T1000 (cell line): ENCODE data around the gene OARD1.

Source experiments
- DNase-seq: peaks from one replicate; lab custom pipeline; 2025; ENCODE audit warnings: mixed read lengths; lab: John Stamatoyannopoulos, UW

The OARD1 gene

DNA sequence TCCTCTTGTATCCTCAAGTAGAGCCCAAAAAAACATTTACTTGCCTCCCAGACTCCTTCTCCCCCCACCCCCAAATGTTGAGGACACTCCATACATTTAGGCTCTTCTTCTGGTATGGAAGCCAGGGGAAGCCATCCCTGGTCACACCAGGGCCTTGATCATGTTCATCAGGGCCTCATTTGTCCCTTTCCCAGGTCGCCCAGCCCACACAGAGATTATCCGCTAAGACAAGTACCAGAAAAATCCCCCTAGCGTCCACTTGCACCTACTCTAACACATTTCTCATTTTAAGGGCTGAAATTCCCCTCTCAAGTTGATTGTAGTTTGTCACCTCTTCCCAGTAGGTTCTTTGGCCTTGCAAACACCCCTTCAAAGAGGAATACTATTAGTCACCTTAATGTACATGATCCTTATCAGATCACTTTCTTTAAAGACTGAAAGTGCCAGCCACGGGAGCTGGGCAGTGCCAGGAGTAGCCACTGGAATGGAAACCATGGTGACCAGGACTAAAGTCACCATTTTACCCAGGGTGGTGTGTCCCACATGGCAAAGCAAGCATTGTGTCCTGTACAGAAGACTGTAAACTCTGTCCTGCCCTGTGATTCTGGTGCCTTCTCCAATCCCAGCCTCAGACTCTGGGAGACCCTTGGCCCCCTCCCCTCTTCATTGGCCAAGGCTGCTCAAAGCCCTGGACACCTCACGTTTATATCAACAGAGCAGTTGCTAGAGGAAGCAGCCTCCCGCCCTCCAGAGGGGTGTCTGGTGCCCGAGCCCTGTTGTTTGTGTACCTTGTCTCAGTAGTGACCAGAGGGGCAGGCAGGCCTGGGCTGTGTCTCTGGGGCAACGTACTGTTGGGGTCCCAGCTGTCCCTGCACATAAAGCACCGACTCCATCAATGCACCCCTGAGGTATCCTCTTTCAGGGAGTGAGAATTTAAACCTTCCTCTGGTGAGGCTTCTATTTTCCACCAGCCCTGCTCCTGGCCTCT is 24.1 kb downstream of the OARD1 start:
- no peak for DNase-seq

DNA sequence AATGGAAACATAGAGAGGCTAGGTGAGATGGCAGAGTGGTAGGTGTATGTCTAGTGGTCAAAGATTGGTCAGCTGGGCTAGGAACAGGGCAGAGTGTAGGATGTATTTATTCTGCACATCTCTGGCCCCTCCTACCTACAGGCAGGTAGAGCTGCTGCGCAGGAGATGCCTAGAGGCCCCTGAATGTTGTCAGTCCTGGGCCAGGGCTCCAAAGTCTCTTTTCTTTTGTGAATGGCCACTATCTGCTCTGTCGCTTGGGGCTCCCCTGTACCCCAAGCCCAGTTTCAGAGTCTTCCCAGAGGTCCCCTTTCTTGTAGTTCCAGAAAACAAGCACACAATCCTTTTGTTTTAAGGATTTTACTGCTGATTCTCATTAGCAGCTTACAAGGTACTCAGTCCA is 24.9 kb downstream of the OARD1 start:
- no peak for DNase-seq

DNA sequence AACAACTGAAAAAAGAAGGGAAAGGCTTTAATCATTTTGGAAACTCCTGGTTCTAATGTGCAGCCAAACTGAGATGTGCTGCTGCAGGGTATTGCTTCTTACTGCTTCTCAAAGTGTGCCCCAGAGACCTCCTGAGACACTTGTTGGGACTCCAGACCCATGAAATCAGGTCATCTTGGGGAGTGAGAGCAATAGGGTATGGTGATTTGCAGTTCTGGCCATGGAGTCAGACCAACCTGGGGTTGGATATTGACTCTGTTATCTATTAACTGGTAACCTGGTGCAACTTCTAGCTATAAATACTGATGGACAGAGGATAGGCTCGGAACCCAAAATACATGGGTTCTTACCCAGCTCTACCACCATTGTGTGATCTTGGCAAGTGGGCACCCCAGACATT is 26.1 kb downstream of the OARD1 start:
- no peak for DNase-seq

DNA sequence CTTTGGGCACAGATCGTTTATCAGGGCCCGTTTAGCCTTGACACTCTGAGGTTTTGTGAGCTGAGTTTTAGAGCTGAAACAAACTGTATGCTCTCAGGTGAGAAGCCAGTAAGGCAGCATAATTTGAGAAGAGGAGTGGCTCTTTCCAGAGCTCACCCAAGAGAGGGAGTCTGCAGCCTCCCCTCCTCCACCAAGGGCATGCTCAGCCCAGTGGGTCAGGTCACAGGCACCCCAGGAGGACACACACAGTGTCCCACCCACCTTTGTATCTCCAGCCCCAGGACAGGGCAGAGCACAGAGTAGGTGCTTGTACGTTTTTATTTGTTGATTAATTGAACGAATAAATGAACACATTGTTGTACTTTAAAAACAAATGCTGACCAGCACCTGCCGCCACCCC is 26.5 kb downstream of the OARD1 start:
- DNase-seq, result no peak

DNA sequence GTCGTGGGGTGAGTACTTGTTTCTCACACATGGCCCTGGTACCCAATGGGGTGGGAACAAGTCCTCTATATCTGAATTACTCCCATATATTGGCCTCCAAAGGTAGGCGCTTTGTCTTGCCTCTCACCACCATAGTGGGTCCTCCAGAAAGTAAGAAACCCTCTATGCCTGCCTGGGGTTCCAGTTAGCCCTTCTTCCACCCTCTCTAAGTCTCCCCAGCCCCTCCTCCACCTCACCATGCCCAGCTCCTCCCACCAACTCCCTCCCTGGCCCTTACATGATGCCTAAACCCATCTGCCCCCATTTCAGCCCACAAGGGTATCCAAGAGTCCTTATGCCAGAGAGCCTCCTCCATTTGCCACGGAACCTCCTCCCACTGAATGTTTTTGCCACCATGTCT is 29.0 kb downstream of the OARD1 start:
- no peak for DNase-seq

DNA sequence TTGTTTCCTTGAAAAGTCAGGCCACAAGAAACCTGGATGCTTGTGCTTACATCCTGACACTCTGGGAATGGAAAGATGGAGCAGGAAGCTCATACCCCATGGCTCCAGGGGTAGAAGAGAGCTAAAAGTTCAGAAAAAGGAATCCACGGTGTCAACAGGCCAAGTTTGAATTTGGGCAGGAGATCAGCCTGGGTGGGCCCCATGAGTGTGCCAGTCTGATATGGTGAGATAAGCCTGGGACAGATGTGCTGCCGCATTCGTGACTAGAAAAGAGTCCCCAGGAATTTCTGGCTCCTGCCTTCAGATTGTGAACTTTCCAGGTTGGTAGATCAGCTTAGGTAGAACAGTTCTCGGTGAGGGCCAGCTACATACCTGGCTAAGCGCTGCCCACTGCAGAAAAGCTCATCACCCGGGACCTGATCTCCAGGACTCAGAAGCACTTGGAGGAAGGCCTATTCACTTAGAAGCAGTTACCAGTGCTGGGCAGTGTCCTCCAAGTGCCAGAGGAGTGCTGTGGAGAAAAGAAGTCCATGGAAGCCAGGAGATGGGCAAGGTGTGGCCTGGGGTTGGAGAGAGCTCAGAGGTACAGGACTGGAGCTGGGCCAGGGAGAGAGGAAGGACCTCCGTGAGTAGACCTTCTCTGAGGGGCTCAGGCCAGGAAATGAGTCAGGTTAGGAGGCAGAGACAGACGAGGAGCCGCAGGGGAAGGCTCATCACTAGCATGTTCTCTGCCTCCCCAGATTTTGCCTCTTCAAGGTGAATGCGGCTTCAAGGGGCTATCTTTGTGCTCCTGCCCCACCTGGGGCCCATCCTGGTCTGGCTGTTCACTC is 29.7 kb downstream of the OARD1 start, which contains the start of gene TSPO2:
TSS of gene TSPO2 (plus strand) at position 242 of the 830 bp plus-strand sequence. CDS start at position 761, 519 bp downstream.
- no peak for DNase-seq

DNA sequence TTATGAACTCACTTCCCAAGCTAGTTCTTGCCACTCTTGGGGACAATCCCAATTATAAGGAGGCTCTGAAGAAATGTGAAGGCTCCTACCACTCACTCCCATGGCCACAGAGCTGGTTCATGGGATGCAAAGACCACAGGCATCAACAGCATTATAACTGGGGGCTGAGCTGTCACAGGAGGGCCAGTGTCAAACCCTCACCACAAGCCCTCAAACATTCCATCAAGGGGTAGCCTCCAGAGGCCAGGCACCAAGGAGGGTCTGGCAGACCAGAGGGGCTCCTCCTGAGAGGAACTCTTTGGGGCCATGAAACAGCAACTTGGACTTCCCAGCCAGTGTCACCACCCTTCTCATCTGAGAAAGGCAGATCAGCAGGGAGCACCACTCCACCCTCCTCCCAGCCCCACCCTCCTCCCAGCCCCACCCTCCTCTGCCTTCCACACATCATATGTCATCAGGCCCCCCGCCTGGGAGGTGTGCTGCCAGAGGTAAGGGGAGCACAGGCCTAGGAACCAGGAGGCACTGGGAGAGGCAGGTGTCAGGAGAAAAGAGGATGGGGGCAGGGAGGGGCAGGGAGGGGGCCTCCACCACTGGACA is 31.1 kb downstream of the OARD1 start:
- DNase-seq, result no peak

DNA sequence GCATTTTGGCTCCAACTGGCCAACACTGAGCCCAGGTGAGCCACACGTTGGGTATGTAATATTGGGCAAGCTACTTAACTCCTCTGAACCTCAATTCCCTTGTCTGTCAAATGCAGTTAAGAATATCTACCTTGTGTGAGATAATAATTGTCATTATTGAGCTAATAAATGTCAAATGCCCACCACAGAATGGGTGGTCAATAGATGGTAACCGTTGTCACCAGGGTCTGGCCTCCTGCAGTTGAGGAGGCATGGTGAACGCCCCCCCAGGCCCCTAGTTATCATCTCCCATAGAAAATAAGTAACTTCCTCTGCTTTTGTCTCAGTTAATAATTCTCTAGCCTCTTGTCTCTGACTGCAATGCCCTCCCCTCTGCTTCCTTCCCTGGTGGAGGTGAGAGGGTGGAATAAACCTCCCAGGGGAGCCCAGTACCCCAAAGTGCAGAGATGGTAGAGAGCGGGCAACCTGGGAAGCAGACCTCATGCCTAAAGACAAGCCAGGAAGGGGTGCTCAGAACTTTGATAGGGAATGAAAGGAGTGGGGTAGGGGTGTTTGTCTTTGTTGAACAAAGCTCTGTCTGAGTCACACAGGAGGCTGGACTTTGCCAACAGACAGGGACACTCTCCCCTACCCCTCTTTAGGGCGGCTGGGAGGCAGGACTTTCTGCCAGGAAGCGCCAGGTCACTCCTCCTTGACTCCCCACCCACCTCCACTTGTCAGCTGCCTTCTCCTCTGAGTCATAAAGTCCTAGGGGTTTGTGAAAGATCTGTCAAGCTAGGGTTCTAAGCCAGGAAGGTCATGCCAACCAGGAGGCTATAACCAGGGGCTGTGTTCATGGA is 31.8 kb downstream of the OARD1 start:
- no peak for DNase-seq

DNA sequence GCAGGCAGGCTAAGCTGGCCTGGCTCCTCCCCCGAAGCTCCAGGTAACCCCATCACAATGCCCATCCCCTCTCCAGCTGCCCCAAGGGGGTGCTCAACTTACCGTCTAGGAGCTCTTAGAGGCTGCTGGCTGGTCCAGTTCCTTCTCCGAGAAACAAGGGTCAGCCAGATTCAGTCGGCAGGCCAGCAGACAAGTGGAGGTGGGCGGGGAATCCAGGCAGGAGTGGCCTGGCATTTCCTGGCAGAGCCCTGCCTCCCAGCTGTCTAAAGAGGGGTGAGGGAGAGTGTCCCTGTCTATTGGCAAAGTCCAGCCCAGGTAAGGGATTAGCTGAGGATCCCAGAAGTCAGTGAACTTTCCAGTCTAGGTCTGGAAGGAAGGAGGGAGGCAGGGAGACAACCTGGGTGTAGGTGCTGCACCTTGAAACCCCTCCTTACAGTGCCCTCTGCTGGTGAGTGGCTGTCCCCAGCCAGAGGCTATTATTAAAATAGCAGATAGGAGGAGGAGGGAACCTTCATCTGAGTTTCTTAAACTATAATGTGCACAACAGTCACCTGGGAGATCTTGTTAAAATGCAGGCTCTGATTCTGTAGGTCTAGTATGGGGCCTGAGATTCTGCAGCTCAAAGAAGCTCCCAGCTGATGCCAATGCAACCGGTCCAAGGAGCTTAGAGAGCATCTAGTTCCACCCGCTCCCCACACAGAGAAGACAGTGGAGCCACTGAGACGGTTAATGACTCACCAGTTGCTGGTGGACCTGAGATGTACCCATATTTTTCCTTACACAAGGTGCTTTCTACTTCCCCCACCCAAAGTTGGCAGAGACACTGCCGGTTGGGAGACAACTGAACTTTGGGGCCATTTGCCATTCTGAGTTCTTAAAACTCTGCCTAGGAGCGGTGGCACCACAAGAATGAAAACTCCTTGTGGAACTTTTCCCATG is 32.8 kb downstream of the OARD1 start, which contains the start of gene UNC5CL:
TSS of gene UNC5CL (minus strand) at position 162 of the 939 bp plus-strand sequence. CDS start 4,147 bp downstream, outside the sequence.
- DNase-seq, result no peak

DNA sequence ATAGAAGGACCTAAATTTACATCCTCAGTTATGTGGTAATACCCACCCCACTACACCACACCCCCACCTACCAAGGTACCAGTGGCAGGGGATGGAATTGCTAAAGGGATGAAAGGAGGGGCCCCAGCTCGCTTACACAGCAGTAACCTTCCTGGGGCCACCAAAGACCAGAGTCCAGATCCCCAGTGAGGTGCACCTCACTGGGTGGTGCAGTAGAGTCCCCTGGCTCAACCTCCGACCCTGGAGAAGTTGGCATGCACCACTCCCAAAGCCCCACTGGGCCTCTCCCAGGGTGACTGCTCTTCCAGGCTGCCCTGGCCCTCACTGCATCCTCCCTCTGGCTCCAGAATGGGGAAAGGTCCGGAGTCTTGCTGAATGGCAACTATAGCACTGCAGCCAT is 34.0 kb downstream of the OARD1 start:
- DNase-seq, result no peak

DNA sequence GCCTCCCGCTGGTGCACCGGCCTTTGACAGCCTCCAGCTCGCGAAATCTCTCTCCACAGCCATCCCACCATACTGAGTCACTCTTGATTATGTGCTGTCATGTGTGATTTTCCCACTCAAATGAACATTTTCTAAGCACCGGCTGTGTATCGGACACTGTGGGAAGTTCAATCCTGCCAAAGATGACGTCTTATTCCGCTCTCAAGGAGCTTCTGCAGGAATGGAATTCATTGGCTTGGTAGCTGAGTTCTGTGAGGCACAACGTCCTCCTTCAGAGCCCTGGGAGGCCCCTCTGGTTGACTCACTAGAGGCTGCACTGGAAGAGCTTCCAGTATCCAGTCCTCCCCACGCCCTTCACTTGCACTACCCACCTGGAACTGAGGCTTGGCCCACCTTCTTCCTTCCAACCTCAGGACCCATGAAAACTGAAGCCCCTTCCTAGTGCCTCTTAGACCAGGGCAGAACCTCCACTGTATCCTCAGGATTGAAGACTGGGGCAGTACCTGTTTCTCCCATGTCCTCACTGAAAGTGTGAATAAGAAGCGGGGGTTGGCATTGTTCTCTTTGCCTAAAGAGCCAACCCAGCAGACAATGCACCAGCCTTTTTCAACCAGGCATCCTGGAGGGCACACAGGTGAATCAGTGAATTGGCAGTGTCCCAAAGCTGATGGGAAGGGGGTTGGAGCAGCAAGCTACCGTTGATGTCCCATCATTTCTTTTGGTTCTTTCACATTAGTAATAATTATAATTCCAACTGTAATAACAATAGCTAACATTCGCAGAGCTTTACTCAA is 34.9 kb downstream of the OARD1 start:
- DNase-seq, result no peak

DNA sequence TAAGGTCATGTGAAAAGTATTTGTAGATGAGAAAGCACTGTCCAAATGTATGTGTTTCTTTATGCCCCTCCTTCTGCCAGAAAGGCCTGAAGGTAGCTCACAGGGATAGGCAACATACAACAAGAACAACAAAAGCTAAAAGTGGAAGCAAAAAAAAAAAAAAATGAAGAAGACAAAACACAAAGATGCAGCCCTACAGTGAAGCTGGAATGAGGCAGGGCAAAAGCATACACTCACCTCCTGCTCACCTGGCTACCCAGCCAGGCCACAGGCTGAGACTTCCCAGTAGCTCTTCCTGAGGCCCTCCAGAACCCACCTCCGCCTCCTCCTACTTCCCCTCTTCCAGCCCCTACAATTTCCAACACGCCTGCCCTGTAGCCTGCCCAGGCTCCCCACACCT is 35.6 kb downstream of the OARD1 start:
- DNase-seq, result no peak

DNA sequence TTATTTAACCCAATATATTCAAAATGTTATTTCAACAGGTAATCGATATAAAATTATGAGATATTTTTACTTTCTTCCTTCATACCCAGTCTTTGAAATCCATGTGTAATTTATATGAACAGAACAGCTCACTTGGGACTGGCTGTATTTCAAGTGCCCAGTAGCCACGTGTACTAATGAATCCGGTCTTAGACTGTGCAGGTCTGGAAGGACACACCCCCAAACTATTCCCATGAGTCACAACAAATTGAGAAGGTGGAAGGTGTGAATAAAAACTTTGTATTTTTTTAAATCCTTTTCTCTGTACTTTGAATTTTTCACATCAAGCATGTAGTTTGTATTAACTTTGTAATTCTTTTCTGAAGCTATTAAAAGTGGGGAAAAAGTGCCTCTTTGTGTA is 36.0 kb downstream of the OARD1 start:
- DNase-seq, result no peak

DNA sequence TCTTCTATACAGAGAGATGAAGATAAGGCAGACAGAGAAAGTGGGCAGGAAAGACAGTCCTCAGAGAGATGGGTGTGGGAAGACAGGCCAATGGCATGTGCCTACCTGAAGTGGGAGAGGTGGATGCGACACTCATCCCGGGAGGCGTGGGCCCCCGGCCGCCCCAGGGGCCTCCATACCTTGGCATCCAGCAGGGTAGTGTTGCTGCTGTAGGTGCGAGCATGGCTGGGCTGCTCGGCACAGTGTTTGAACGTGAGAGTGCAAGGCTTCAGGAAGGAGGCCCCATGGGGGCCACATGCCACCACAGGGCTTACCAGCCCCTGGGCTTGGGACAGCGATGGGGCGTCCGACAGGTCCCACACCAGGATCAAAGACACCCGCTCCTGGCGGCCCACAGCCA is 38.4 kb downstream of the OARD1 start:
- DNase-seq, result no peak

DNA sequence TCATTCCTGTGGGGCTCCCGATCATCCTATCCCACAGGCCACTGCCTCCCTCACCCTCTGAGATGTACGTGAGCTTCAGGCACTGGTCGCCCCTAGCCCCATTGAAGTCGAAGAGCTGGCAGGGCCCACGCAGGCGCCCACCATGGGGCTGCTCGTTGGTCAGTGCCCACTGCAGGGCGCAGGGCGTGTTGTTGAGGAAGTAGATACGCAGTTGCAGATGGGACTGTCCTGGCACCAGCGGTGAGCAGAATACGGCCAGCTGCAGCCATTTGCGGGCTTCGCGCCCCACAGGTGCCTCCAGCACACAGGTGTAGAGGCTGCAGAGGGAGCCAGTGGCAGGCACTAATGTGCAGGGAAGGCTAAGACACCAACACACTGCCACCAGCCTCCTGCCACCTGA is 39.3 kb downstream of the OARD1 start:
- DNase-seq, result no peak

DNA sequence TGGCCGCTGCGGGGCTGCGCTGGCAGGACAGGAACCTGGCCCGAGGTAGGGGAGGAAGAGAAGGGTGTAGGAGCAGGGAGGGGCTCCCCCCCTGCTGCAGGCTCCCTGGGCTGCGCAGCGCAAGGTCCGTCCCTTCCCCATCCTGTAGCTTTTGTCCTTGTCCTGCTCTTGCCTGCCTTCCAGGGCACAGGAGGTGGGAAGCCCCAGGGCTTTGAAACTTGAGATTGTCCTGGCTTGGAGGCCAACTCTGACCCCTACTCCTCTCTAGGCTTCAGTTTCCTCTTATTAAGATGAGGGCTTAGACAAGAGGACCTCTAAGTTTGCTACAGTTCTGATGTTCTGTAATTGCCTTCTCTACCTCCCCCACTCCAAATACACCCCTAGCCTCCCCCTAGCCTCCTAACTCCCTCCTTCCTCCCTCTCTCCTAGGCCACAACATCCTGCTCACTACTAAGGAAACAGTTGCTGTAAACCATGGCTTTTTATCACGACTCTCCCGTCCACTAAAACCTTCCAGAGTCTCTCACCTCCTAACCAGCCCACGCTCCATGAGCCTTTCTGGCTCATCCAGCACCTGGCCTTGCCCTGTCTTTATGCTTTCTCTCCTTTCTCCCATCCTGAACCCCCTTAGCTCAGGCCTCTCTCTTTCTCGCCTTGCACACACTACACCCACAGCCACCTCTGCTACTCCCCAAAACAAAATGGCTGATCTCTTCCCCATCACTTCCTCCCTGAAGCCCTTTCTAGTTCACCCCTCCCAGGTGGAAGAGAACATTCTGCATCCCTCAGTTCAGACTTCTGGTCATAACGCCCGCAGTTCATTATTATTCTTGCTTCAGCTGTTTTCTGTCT is 43.4 kb downstream of the OARD1 start:
- DNase-seq, result no peak

DNA sequence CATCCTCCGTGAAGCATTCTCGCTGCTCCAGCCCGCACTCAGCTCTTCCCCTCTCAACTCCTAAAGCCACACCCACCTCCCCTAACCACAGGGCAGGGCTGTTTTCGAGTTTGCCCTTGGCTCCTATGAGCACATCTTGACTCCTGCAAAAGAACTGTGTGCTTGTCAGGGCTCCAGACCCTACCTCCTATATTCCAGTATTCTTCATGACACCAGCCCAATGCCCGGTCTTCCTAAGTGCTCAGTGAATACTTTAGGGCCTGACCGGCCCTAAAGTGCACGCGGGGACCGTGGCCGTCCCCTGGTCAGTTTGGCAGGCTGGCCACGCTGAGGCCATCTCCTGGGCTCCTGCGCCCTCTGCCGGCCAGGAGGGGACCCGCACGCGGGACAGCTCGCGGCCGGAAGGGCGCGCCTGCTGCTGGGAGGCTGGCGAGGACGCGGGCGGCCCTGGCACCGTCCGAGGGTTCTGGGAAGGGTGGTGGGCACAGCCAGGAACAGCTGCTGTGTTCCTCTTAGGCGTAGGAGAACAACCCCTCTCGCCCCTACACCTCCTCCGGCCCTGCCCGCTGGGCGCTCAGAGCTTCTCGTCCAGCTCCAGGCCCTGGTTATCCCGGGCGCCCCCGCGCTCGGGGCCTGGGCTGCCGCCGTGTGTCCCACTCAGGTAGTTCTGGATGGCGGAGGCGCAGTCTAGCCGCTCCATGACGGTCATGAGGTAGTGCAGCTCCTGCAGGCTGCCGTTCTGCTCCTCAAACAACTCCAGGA is 44.2 kb downstream of the OARD1 start:
- DNase-seq, result peak; percentile 57

DNA sequence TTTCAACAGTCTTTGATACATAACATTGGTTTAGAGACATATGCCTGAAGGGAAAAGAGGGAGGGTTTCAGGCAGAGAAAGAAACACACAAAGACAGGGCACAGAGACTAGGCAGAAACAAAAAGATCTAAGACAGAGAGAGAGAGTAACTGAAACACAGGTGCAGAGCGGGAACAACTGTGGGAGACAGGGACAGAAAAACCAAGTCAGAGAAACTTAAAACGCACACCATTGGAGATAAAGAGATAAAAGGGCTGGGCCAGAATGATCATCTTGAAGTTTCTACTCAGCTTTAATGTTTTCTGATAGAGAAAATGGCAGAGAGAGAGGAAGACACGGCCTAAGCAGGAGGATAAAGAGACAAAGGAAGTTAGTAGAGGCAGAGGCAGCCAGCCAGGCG is 44.9 kb downstream of the OARD1 start:
- no peak for DNase-seq
